Panc1 (cell line): ENCODE results near the gene NLRP1. TPM values are rescaled to one million over a fixed set of nuclear protein-coding genes. Genes with fewer than 3 reads are reported as not detected.

Experiments used
- ATAC-seq: fragments of 200-7000 bp; cut with Tn5 transposase; 2 replicates; pipeline ENCODE4 v1.9.1; 2020; ENCODE audit warnings: mild to moderate bottlenecking, moderate library complexity
- BruUV-seq: library from RNA; stranded (reverse); fragments of 400-500 nt; replicated peaks from 2 replicates; lab custom pipeline; 2021; lab: Mats Ljungman, UMichigan
- CTCF ChIA-PET: fragments of 300-600 bp; sonication (Branson Sonifier 250); formaldehyde crosslinking; loops from one replicate; lab custom pipeline; 2022; ENCODE audit warnings: antibody characterized with exemption; lab: Charles Lee
- POLR2A ChIA-PET: fragments of 300-600 bp; sonication (Branson Sonifier 250); formaldehyde crosslinking; loops from one replicate; lab custom pipeline; 2022; ENCODE audit warnings: antibody characterized with exemption; lab: Charles Lee
- DNase-seq: peaks from one replicate; pipeline ENCODE4 v3.0.0-alpha.2; 2010; ENCODE audit warnings: low read depth, low spot score
- H3K27ac ChIP-seq: 2 replicates; pipeline ENCODE4 v1.5.1; 2011; ENCODE audit warnings: mild to moderate bottlenecking, low read length, inconsistent platforms
- H3K27me3 ChIP-seq: fragments of 200-500 bp; sonication (Bioruptor generic); 2 replicates; pipeline ENCODE4 v1.6.0; 2014; ENCODE audit warnings: low read length, inconsistent platforms; ENCODE audit not compliant: control insufficient read depth, insufficient read depth
- H3K36me3 ChIP-seq: fragments of 200-500 bp; sonication (Bioruptor generic); 2 replicates; pipeline ENCODE4 v1.5.1; 2014; ENCODE audit warnings: inconsistent platforms, mild to moderate bottlenecking, low read length, moderate library complexity; ENCODE audit not compliant: control insufficient read depth, insufficient read depth
- H3K4me1 ChIP-seq: 2 replicates; pipeline ENCODE4 v1.5.1; 2011; ENCODE audit warnings: inconsistent platforms, mild to moderate bottlenecking, low read length, moderate library complexity; ENCODE audit not compliant: control insufficient read depth, insufficient read depth
- H3K4me3 ChIP-seq, 2 experiments: 2 replicates each; pipeline ENCODE4 v1.5.1; 2011 to 2012; ENCODE audit warnings: low read depth in 2 of 2, low read length in 2 of 2, mild to moderate bottlenecking in 2 of 2, inconsistent platforms in 1 of 2, moderate library complexity in 1 of 2
- H3K9me3 ChIP-seq: fragments of 200-500 bp; sonication (Bioruptor generic); 2 replicates; pipeline ENCODE4 v1.5.1; 2014; ENCODE audit warnings: low read depth, mild to moderate bottlenecking, inconsistent platforms, low read length, moderate library complexity; ENCODE audit not compliant: control insufficient read depth, insufficient read depth
- CTCF ChIP-seq: fragments of 450-650 bp; IDR thresholded peaks from 2 replicates; pipeline ENCODE4 v1.5.1; 2017; ENCODE audit warnings: mild to moderate bottlenecking
- POLR2AphosphoS5 ChIP-seq: IDR thresholded peaks from 2 replicates; pipeline ENCODE4 v1.6.1; 2012; ENCODE audit warnings: mild to moderate bottlenecking, low read depth, low read length, moderate library complexity
- SIN3A ChIP-seq: IDR thresholded peaks from 2 replicates; pipeline ENCODE4 v1.6.1; 2012; ENCODE audit warnings: low read depth, mild to moderate bottlenecking, low read length, moderate library complexity, borderline replicate concordance; ENCODE audit not compliant: insufficient read depth
- TCF7L2 ChIP-seq: IDR thresholded peaks from 2 replicates; pipeline ENCODE4 v1.6.1; 2011; ENCODE audit warnings: mild to moderate bottlenecking, low read depth, low read length, inconsistent platforms
- in situ Hi-C: cut with HindIII; loops from 2 replicates; pipeline ENCODE4 v1.10.0; 2016; ENCODE audit warnings: low sequenced_read_pairs, low pct_unique_long_range_greater_than_20kb
- intact Hi-C: fragments of 100-400 bp; cut with micrococcal nuclease; formaldehyde crosslinking; loops from one replicate; pipeline ENCODE4 v1.10.0; 2022; ENCODE audit not compliant: unreplicated experiment
- total RNA-seq: library from RNA; stranded (reverse); gene quantifications from one replicate; pipeline ENCODE4 v1.2.1, GENCODE V29; 2021; ENCODE audit not compliant: unreplicated experiment
- TF ChIP-seq, protein P1 (sequence below), 2 experiments: IDR thresholded peaks; 2 replicates each; pipeline ENCODE4 v1.6.1; 2011 to 2012; ENCODE audit warnings: low read depth in 2 of 2, control low read depth in 1 of 2, low read length in 1 of 2, mild to moderate bottlenecking in 1 of 2, moderate library complexity in 1 of 2; ENCODE audit not compliant: insufficient read depth in 1 of 2

The NLRP1 gene
- total RNA-seq, 1 experiment from 2014 or later: 0.57 TPM

DNA sequence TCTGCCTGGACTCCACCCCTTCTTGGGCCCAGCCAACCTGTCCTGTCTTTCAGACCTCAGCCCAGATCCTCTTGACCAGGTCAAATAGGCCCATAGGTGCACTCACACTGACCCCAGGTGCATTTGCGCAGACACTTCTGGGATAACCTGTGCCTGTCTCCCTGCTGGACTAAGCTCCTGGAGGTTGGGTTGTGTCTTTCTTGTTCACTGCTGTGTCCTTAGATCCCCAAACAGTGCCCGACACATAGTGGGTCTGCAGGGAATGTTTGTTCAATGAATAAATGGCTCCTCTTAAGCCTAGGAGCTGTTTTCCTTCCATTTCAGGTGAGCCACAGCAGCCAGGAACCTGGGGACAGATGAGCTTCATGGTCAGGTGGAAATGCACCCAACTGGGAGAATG lies 48.9 kb downstream of the NLRP1 start:
- no peak overlapping the region for H3K4me3 ChIP-seq
- no peak for ATAC-seq
- H3K4me1 ChIP-seq: no peaks in the 10 kb centered on the region
- intact Hi-C loops: no loop called here
- no peaks in the 10 kb centered on the region for H3K27me3 ChIP-seq
- ChIA-PET POLR2A (no interaction called here), CTCF (no interaction called here)
- no peak for DNase-seq
- H3K9me3 ChIP-seq: no peaks in the 10 kb centered on the region
- no peak for TF ChIP-seq TCF7L2
- TF ChIP-seq, protein P1, sequence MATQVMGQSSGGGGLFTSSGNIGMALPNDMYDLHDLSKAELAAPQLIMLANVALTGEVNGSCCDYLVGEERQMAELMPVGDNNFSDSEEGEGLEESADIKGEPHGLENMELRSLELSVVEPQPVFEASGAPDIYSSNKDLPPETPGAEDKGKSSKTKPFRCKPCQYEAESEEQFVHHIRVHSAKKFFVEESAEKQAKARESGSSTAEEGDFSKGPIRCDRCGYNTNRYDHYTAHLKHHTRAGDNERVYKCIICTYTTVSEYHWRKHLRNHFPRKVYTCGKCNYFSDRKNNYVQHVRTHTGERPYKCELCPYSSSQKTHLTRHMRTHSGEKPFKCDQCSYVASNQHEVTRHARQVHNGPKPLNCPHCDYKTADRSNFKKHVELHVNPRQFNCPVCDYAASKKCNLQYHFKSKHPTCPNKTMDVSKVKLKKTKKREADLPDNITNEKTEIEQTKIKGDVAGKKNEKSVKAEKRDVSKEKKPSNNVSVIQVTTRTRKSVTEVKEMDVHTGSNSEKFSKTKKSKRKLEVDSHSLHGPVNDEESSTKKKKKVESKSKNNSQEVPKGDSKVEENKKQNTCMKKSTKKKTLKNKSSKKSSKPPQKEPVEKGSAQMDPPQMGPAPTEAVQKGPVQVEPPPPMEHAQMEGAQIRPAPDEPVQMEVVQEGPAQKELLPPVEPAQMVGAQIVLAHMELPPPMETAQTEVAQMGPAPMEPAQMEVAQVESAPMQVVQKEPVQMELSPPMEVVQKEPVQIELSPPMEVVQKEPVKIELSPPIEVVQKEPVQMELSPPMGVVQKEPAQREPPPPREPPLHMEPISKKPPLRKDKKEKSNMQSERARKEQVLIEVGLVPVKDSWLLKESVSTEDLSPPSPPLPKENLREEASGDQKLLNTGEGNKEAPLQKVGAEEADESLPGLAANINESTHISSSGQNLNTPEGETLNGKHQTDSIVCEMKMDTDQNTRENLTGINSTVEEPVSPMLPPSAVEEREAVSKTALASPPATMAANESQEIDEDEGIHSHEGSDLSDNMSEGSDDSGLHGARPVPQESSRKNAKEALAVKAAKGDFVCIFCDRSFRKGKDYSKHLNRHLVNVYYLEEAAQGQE (IDR thresholded peaks at IDR 0.05; ENCODE audit: insufficient read depth in 1 of 2, low read depth in 2 of 2, low read length in 1 of 2): no peak
- no peak for TF ChIP-seq POLR2AphosphoS5
- no peak for TF ChIP-seq CTCF
- TF ChIP-seq SIN3A: no peak
- BruUV-seq: no TSS peak
- H3K36me3 ChIP-seq: no peaks in the 10 kb centered on the region
- in situ Hi-C loops: no loop called here
- H3K27ac ChIP-seq: no peak overlapping the region

DNA sequence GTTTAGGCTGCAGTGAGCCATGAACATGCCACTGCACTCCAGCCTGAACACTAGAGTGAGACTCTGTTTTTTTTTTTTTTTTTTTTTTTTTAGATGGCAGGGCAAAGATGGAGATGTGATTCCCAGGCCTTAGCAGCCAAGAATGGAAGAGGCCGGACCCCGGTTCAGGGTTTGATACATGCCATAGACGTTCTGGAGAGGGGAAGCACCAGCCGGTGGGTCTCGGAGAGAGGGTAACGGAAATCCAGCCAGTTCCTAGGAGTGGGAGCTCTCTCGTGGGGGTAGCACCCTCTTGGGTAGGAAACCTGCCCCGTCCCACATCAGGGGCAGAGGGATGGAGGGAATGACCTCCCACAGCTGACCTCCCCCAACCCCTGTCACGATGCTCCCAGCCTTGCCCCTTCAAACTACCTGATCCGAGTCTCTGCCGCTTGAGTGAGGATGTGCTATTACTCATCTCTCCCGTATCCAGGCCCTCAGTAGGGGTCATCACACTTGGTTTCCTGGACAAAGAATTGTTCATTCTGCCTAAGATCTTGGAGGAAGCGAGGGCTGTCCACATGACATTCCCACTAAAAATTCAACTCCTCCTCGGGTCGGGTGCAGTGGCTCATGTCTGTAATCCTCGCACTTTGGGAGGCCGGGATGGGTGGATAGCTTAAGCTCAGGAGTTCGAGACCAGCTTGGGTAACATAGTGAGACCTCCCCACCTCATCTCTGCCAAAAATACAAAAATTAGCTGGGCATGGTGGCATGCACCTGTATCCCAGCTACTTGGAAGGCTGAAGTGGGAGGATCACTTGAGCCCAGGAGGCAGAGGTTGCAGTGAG lies 50.6 kb downstream of the NLRP1 start:
- H3K36me3 ChIP-seq: no peaks in the 10 kb centered on the region
- DNase-seq (no peak), ATAC-seq (no peak)
- no peak overlapping the region for H3K4me3 ChIP-seq
- intact Hi-C loops (no loop called here), in situ Hi-C loops (no loop called here)
- H3K27ac ChIP-seq: no peak overlapping the region
- POLR2A ChIA-PET: no interaction called here
- no peaks in the 10 kb centered on the region for H3K27me3 ChIP-seq
- CTCF ChIA-PET: no interaction called here
- no peaks in the 10 kb centered on the region for H3K9me3 ChIP-seq
- no TSS peak for BruUV-seq
- no peak for TF ChIP-seq POLR2AphosphoS5
- TF ChIP-seq, protein P1 (IDR thresholded peaks at IDR 0.05; ENCODE audit: insufficient read depth in 1 of 2, low read depth in 2 of 2, low read length in 1 of 2): no peak
- TF ChIP-seq SIN3A: no peak
- no peak for TF ChIP-seq CTCF
- no peak for TF ChIP-seq TCF7L2
- no peaks in the 10 kb centered on the region for H3K4me1 ChIP-seq
